Astrocyte of the hippocampus (primary cell): ENCODE measurements around the gene KRT76.
A peak's percentile ranks its signal among the peaks of the same experiment; 100 is the strongest.
"Not testable (repeated sequence)": the region's sequence is repeated elsewhere in the genome, so short reads cannot be mapped to it uniquely, and the experiment has no call there.

Source experiments
- DNase-seq: peaks from one replicate; pipeline ENCODE4 v3.0.0; 2011; ENCODE audit warnings: low read depth, low spot score

KRT76 gene

GRCh38 chr12:52759695-52760094, 17.4 kb downstream of the KRT76 start:
- no peak for DNase-seq

- DNase-seq, result no peak
These were observed 17.9 kb downstream of the KRT76 start for GRCh38 chr12:52759218-52759617.

- DNase-seq, result no peak
These were observed 19.5 kb downstream of the KRT76 start for GRCh38 chr12:52757449-52758176.

- no peak for DNase-seq
These were observed 20.7 kb downstream of the KRT76 start for GRCh38 chr12:52756281-52756960.

DNA sequence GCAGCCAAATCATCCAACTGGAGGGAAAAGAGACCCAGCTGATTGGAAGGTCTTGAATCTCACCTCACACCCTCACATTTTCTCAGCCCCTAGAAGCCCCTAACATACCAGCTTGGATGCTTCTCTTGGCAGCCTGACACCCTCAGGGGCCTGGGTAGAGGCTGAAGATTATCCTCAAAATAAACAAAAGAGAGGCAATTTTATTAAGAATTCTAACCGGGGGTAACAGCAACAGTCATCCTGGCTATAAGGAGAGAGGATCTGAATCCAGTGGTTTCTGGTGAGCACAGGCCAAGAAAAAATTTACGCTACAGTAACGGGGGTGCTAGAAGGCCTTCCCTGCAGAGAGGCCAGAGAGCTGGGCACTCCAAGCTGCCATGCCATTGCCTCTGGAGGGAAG, 21.6 kb downstream of the KRT76 start:
- no peak for DNase-seq

DNA sequence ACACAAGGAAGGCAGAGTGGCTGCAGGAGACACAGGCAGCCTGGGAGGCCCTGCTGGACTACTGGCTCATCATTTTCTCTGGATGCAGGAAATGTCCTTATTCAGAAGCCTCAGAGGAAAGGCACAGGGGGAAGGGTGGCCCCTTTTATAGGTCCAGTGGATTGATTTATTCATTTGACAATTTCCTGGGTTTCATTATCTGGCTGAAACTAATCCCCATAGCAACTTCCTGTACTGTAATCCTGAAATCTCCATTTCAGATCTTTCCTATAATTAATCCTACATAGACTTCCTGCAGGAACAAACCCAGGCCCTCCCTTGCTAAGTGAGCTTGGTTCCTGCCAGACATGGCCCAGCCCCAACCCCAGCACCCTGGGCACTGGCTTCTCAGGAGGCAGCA, 23.0 kb downstream of the KRT76 start:
- no peak for DNase-seq

DNA sequence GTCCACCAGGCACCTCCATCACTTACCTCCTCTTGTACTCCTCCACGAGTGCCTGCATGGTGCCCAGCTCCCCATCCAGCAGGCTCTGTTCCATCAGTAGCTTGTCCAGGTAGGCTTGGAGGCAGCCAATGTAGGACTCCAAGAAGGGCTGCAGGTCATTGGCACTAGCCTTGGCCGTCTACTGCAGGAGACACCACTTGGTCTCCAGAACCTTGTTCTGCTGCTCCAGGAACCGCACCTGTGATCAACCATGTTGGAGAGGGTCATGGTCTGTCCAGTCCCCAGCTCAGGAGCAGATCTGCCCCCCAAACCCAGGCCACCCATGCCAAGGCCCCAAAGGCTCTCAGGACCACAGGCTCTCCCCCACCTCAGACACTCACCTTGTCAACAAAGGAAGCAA, 23.9 kb downstream of the KRT76 start:
- no peak for DNase-seq

DNA sequence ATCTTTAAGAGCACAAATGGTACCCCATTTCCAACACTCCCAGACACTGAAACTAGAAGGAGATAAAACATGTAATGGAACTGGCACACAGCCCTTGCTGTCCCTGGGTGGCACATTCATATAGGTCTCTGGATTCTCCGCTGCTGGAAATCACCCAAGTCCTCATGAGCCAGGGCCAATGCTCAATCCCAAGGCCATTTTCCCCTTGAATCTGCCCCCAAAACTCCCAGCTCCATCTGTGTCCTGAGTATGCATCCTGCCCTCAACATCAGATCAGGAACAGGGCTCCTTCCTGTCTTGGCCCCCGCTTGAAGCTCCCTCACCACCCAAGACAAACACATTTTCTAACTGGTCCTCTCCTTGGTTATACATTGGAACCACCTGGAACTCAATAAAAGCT, 24.6 kb downstream of the KRT76 start:
- no peak for DNase-seq

DNA sequence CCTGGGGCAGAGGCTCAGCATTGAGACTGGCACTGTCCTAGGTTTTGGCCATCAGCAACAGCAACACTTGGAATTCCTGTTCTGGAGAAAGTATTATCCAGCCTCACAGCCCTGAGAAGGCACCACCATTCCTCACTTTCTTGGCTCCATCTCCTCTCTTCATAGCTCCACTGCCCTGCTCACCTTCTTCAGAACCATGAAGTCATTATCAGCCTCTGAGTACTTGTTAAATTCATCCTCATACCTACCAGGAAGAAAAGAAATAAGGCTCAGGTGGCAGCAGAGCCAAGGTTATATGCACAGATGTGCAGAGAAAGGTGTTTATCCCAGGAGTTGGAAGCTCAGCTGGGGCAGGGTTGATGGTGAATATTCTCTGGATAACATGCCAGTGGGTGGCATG, 25.4 kb downstream of the KRT76 start:
- no peak for DNase-seq

GRCh38 chr12:52750532-52750931, 26.6 kb downstream of the KRT76 start:
- not testable (repeated sequence) for DNase-seq

GRCh38 chr12:52749827-52750226, 27.3 kb downstream of the KRT76 start:
- no peak for DNase-seq

- DNase-seq, result no peak
These were observed 28.6 kb downstream of the KRT76 start for GRCh38 chr12:52748578-52748977.

GRCh38 chr12:52745554-52745953, 31.6 kb downstream of the KRT76 start:
- DNase-seq, result no peak

DNA sequence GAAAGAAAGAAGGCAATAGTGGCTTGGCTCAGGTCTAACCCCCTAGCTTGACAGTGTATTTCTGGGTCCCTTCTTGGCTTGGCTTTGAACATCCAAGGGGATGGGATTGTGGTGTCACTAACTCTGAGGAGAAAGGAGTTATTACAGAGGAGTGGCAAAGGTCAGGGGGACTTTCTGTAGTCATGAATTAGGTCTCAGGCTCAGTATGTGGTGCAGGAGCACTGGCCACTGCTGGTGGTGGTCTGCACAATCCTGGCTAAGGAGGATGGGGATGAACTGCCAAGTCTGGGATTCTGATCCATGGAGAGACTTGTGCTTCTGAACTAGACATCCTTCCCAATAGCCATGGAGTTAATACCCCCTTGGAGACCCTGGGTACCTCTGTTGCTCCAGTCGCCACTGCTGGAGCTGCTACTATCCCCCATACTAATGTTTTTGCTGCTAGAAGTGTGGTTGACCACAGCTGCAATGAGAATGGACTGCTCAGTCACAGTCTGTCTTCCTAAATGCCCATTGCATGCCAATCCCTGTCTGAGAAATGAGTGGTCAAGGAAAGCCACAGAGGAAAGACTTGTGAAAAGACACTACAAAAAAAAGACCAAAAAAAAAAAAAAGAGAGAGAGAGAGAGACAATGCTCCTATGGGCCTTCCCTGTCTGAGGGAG, 32.5 kb downstream of the KRT76 start:
- DNase-seq, result no peak

DNA sequence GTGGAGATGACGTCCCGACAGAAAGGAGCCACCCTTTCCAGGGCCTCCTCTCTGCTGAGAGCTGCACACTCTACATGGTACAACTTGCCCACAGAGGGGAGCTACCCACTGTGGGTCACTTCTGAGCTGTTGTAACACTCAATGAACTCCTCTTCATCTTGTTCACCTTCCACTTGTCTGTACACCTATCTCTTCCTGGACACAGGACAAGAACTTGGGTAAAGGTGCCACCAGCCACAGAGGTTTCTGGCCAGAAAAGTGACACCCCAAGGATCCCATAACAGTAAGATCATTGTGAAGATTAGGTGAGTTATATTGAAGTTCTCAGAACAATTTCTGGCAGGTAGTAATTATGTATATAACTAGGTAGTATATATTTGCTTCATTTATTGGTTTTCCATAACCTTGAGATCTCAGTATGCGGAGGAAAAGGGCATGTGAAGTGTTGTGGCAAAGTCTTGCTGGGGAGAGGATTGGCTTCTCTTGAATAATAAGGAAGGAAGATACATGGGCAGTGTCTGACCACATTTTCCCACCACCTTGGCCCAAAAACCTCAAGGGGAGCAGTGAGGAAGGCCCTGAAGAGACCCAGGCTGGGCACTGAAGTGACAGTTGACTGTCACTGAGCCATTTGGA, 34.2 kb downstream of the KRT76 start:
- DNase-seq, result no peak

- DNase-seq, result no peak
These were observed 35.0 kb downstream of the KRT76 start for GRCh38 chr12:52742196-52742580.

- DNase-seq, result peak; percentile 81
These were observed 35.6 kb downstream of the KRT76 start for GRCh38 chr12:52741375-52742195.

GRCh38 chr12:52740584-52740983, 36.6 kb downstream of the KRT76 start:
- DNase-seq, result no peak

GRCh38 chr12:52739963-52740362, 37.2 kb downstream of the KRT76 start:
- DNase-seq, result no peak

DNA sequence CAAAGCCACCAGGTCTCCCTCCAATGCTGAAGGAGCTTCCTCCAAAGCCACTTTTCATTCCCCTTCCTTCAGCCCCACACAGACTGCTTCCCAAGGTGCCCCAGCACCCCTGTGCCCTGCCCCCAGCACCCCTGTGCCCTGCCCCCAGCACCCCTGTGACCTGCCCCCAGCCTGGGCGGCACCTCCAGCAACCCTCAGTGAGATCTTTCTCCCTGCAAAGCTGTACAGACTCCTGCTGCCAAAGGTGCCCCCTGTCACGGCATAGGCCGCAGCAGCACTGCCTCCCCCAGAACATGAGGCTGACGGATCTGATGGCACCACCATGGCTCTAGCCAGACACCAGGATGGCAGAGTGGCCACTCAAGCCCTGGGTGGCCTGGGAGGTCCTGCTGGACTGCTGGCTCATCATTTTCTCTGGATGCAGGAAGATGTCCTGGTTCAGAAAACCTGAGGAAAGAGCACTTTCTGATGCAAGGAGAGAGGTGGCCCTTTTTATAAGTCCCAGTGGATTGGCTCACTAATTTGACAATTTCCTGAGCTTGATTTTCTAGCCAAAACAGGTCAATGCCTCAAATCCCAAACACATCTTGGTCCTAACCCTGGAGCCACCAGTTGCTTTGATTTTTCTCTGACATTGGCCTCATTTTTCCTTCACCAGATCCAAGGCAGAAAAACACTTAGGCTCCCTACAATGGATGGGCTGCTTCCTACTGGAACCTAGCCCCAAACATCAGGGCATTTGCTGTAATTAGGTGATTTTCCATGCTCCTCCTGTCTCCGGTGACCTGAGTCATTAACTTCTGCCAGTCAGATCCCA, 41.1 kb downstream of the KRT76 start:
- no peak for DNase-seq

DNA sequence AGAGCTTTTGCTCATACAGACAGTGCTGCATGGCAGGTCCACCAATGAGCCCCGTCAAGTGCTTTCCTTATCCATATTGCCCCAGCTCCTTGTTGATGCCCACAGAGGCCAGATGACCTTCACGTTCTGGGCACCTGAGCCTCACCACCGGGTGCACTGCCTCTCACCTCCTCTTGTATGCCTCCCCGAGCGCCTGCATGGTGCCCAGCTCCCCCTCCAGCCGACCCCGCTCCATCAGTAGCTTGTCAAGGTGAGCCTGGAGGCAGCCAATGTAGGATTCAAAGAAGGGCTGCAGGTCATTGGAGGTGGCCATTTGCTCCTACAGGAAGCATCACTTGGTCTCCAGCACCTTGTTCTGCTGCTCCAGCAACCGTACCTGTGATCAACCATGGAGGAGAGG, 42.0 kb downstream of the KRT76 start:
- no peak for DNase-seq
